Stimulated activated CD8-positive, alpha-beta memory T cell treated with anti-CD3 and anti-CD28 coated beads, Interleukin-4, amount 100 ng/mL, for 1 hour (primary cell): Measurements from ENCODE around the gene INS.

Source experiments
- DNase-seq, 2 donors: peaks; one replicate each; pipeline ENCODE4 v3.0.0-alpha.2; 2020; ENCODE audit warnings: low read depth in 2 of 2, low spot score in 1 of 2

The INS gene

GRCh38 chr11:2121227-2122130, 39.5 kb downstream of the INS start:
- DNase-seq = no peak

DNA sequence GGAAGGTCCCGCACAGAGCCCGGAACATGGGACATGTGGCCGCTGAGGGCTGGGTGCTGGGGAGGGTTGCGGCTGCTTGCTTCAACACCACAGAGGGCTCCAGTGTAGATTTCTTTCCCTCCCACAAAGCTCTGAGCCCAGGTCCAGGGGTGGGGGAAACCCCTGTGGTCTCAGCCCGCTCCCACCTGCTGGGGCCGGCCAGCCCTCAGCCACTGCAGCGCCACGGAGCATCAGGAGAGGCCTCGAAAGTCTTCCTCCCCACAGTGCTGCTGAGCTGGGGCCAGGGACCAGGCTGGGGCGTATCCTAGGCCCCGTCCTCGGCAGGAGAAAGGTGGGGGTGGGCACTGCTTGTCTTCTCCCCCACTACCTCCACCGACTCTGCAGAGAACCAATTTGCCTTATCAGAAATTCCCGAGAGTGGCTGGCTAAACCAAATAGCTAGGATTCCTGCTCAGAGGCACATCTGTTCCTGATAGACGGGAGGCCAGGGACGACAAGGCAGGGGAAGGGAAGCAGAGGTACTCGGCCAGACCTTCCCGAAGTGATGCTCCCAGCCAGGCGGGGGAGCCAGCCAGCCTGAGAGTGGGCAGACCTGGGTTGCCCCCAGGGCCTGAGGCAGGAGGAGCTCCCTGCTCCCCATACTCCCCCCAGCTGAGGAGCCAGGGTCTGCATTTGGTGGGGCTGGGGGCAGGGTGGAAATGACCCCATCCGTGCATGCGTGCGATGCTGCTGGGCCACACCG, 40.5 kb downstream of the INS start:
- DNase-seq = no peak

GRCh38 chr11:2118677-2119076, 42.3 kb downstream of the INS start:
- DNase-seq = no peak

- DNase-seq = no peak
Measured at GRCh38 chr11:2116680-2117079, 44.3 kb downstream of the INS start.

DNA sequence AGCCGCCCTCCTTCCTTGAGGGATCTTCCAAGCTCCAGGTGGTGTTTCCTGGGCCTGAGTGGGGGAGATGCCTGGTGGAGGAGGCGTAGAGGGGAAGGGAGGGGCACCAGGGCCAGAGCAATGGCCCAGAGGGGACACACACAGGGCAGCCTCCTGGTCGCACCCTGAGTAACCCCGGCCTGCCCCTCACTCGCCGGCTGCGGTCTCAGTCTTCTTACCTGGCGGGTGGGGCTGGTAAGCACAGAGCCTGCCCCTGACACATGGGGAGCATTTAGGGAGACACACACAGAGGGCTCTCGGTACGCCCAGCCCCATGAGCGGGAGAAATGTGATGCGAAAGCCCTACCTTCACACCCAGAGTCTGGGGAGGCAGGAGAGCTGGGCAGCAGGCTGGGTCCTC, 45.7 kb downstream of the INS start:
- no peak for DNase-seq

DNA sequence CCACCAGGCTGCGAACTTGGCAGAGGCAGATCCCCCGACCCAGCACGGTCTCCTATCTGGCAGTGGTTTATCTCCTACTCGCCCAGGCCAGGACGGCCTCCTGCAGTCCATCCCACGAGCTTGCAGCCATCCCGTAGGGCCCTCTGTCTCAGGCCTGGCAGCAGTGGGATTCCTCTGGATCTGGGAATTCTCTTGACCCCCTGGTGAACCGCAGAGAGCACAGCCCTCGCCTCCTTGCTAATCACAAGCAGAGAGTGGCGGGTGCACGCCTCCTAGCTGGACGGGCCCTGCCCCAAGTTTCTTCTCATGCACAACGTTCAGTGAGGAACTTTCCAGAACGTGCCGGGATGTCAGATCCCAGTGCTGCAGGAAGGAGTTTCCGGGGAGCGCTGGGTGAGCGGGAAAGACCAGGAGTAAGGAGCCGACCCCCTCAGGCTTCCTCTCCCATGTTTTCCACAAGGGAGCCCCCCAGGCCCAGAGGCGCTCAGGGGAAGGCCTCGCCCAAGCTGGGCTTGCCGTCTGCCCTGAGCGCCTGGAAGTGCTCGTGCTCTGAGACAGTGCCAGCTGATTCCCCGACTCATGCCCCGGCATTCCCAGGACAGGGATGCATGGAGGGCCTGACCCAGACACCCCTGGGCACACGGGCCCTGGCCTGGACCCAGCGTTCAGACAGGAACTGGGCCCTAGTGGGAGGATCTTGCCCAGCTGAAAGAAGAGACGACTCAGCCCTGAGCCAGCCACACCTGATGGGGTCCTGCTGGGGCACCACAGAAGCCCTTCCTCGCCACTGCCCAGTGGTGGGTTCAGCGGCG, 46.4 kb downstream of the INS start:
- DNase-seq = no peak

- DNase-seq = no peak
Measured at GRCh38 chr11:2113776-2114175, 47.2 kb downstream of the INS start.

DNA sequence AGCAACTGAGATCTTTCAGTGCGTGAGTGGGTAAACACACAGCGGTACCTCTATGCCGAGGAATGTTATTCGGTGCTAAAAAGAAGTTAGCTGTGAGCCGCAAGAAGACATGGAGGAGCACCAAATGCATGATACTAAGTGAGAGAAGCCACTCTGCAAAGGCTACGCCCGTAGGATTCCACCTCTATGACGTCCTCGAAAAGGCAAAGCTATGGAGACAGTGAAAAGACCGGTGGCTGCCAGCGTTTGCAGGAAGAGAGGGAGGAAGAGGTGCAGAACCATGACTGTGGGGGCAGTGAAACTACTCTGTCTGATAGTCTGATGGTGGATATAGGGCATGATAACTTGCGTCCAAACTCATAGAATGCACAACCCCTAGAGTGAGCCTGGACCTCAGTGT, 50.5 kb downstream of the INS start:
- DNase-seq = no peak
